ENCODE measurements around the gene GIMAP8.
"Not testable (repeated sequence)": the region's sequence is repeated elsewhere in the genome, so short reads cannot be mapped to it uniquely, and the experiment has no call there.

GIMAP8 gene

GRCh38 chr7:150515248-150516147, 65.1 kb downstream of the GIMAP8 start:
- no peaks in the 10 kb centered on the region for H3K36me3 ChIP-seq (ENCODE audit: insufficient read depth, low read length)
- no peaks in the 10 kb centered on the region for H3K9me3 ChIP-seq (ENCODE audit: control insufficient read depth, insufficient read depth, low read length)
- no peaks in the 10 kb centered on the region for H3K4me1 ChIP-seq (ENCODE audit: insufficient read depth, low read length)
- no peak overlapping the region for H3K9ac ChIP-seq (ENCODE audit: low read depth, low read length)

GRCh38 chr7:150516956-150517745, 66.7 kb downstream of the GIMAP8 start:
- H3K36me3 ChIP-seq (ENCODE audit: insufficient read depth, low read length): no peaks in the 10 kb centered on the region
- H3K4me1 ChIP-seq (ENCODE audit: insufficient read depth, low read length): no peaks in the 10 kb centered on the region
- H3K9me3 ChIP-seq (ENCODE audit: control insufficient read depth, insufficient read depth, low read length): no peaks in the 10 kb centered on the region
- H3K9ac ChIP-seq (ENCODE audit: low read depth, low read length): no peak overlapping the region

- no peak overlapping the region for H3K9ac ChIP-seq (ENCODE audit: low read depth, low read length)
These were observed 68.9 kb downstream of the GIMAP8 start for GRCh38 chr7:150519310-150519709.

GRCh38 chr7:150520145-150520544, 69.7 kb downstream of the GIMAP8 start:
- Histone ChIP-seq H3K9ac (ENCODE audit: low read depth, low read length) (no peak overlapping the region), H3K9me3 (ENCODE audit: control insufficient read depth, insufficient read depth, low read length) (no peaks in the 10 kb centered on the region), H3K4me1 (ENCODE audit: insufficient read depth, low read length) (no peaks in the 10 kb centered on the region), H3K36me3 (ENCODE audit: insufficient read depth, low read length) (no peaks in the 10 kb centered on the region)

More at GRCh38 chr7:150519310-150519709, 68.9 kb downstream of the GIMAP8 start:
- no peaks in the 10 kb centered on the region for H3K36me3 ChIP-seq (ENCODE audit: insufficient read depth, low read length)
- H3K9me3 ChIP-seq (ENCODE audit: control insufficient read depth, insufficient read depth, low read length): no peaks in the 10 kb centered on the region
- H3K4me1 ChIP-seq (ENCODE audit: insufficient read depth, low read length): no peaks in the 10 kb centered on the region

- not testable (repeated sequence) for H3K9ac ChIP-seq (ENCODE audit: low read depth, low read length); H3K9me3 ChIP-seq (ENCODE audit: control insufficient read depth, insufficient read depth, low read length); H3K36me3 ChIP-seq (ENCODE audit: insufficient read depth, low read length); H3K4me1 ChIP-seq (ENCODE audit: insufficient read depth, low read length)
These were observed 72.5 kb downstream of the GIMAP8 start for GRCh38 chr7:150522931-150523330.

GRCh38 chr7:150524018-150524417, 73.6 kb downstream of the GIMAP8 start:
- H3K9me3 ChIP-seq (ENCODE audit: control insufficient read depth, insufficient read depth, low read length): no peaks in the 10 kb centered on the region
- H3K36me3 ChIP-seq (ENCODE audit: insufficient read depth, low read length): no peaks in the 10 kb centered on the region
- H3K9ac ChIP-seq (ENCODE audit: low read depth, low read length): no peak overlapping the region
- H3K4me1 ChIP-seq (ENCODE audit: insufficient read depth, low read length): no peaks in the 10 kb centered on the region
